H1 (cell line): Measurements from ENCODE around the gene TJP3.

Experiments used
- BCL11A ChIP-seq, 2 experiments: IDR thresholded peaks; one replicate each; pipeline ENCODE4 v1.6.1; 2011; ENCODE audit warnings: low read depth in 2 of 2, low read length in 2 of 2, mild to moderate bottlenecking in 2 of 2
- CEBPB ChIP-seq: IDR thresholded peaks from 2 replicates; pipeline ENCODE4 v1.6.1; 2012; ENCODE audit warnings: low read depth, low read length
- EP300 ChIP-seq, 2 experiments: IDR thresholded peaks; 1 replicate in 1 of 2; 2 replicates in 1 of 2; pipeline ENCODE4 v1.6.1; 2011 to 2012; ENCODE audit warnings: low read depth in 2 of 2, low read length in 2 of 2, mild to moderate bottlenecking in 2 of 2, borderline replicate concordance in 1 of 2, inconsistent platforms in 1 of 2, moderate library complexity in 1 of 2
- EZH2 ChIP-seq: fragments of 200-600 bp; sonication (generic); IDR thresholded peaks from 2 replicates; pipeline ENCODE4 v1.7.1; 2012; ENCODE audit warnings: low read depth, mild to moderate bottlenecking, moderate library complexity, low read length, inconsistent platforms; ENCODE audit not compliant: severe bottlenecking
- JUN ChIP-seq: IDR thresholded peaks from 2 replicates; pipeline ENCODE4 v1.6.1; 2011; ENCODE audit warnings: low read depth, mild to moderate bottlenecking, improper control_type of control experiment, low read length
- RBBP5 ChIP-seq: IDR thresholded peaks from 2 replicates; pipeline ENCODE4 v1.7.1; 2012; ENCODE audit warnings: low read depth, mild to moderate bottlenecking, inconsistent platforms, low read length, moderate library complexity, borderline replicate concordance
- SRF ChIP-seq: IDR thresholded peaks from 2 replicates; pipeline ENCODE4 v1.6.1; 2011; ENCODE audit warnings: mild to moderate bottlenecking, low read depth, low read length, moderate library complexity
- TBP ChIP-seq: IDR thresholded peaks from 2 replicates; pipeline ENCODE4 v1.6.1; 2011; ENCODE audit warnings: low read depth, low read length, improper control_type of control experiment
- YY1 ChIP-seq: IDR thresholded peaks from 2 replicates; pipeline ENCODE4 v1.6.1; 2011; ENCODE audit warnings: low read depth, mild to moderate bottlenecking, low read length
- TF ChIP-seq, protein P1 (sequence below), 3 experiments: IDR thresholded peaks; 1 replicate in 2 of 3; 2 replicates in 1 of 3; pipeline versions ENCODE4 v1.5.1 to v1.6.1; 2011; ENCODE audit warnings: low read length in 3 of 3, mild to moderate bottlenecking in 3 of 3, inconsistent platforms in 2 of 3, low read depth in 1 of 3, moderate library complexity in 1 of 3; ENCODE audit not compliant: insufficient read depth in 1 of 3; ENCODE audit errors: control extremely low read depth in 1 of 3
- TF ChIP-seq, protein P2 (sequence below): IDR thresholded peaks from 2 replicates; pipeline ENCODE4 v1.6.1; 2012; ENCODE audit warnings: inconsistent platforms

DNA sequence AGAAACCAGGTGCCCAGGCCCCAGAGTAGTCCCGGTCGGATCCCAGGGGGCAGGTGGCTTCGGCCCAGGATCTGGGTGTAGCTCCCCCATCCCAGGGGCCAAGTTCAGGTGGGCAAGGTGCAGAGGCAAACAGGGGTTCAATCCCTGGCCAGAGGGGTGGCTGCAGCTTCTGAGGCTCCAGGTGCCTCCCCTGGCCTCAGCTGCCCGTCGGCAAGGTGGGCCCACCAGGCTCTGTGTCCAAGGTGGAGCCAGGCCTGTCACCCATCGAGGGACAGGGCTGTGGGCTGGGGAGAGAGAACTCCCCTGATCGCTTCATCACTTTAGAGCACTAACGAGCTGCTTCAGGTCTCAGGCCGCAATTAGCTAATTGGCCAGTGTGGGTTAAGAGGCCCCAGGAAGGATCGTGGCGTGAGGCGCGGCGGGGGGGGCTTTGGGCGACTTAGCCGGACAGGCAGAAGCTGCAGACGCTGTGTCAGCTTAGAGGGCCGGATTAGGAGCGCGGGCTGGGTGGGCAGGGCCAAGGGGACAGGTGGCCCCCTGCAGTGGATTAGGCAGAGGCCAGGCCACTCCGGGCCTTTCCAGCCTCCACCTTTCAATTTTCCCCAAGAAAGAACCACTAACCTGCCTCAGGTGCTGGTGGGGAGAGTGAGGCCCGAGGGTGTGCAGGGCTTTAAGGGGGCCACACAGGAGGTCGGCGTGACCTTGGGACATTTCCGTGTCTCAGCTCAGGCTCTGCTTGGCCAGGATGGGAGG is 66.6 kb downstream of the TJP3 start:
- TF ChIP-seq, protein P1, sequence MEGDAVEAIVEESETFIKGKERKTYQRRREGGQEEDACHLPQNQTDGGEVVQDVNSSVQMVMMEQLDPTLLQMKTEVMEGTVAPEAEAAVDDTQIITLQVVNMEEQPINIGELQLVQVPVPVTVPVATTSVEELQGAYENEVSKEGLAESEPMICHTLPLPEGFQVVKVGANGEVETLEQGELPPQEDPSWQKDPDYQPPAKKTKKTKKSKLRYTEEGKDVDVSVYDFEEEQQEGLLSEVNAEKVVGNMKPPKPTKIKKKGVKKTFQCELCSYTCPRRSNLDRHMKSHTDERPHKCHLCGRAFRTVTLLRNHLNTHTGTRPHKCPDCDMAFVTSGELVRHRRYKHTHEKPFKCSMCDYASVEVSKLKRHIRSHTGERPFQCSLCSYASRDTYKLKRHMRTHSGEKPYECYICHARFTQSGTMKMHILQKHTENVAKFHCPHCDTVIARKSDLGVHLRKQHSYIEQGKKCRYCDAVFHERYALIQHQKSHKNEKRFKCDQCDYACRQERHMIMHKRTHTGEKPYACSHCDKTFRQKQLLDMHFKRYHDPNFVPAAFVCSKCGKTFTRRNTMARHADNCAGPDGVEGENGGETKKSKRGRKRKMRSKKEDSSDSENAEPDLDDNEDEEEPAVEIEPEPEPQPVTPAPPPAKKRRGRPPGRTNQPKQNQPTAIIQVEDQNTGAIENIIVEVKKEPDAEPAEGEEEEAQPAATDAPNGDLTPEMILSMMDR (IDR thresholded peaks at IDR 0.05; ENCODE audit: control extremely low read depth in 1 of 3, insufficient read depth in 1 of 3, low read depth in 1 of 3, low read length in 3 of 3) = no peak
- TF ChIP-seq YY1 = no peak
- no peak for TF ChIP-seq RBBP5
- TF ChIP-seq BCL11A (IDR thresholded peaks at IDR 0.05; ENCODE audit: low read depth in 2 of 2, low read length in 2 of 2) = no peak
- TF ChIP-seq CEBPB = no peak
- no peak for TF ChIP-seq JUN
- no peak for TF ChIP-seq EP300 (IDR thresholded peaks at IDR 0.05; ENCODE audit: borderline replicate concordance in 1 of 2, low read depth in 2 of 2, low read length in 2 of 2)
- TF ChIP-seq, protein P2, sequence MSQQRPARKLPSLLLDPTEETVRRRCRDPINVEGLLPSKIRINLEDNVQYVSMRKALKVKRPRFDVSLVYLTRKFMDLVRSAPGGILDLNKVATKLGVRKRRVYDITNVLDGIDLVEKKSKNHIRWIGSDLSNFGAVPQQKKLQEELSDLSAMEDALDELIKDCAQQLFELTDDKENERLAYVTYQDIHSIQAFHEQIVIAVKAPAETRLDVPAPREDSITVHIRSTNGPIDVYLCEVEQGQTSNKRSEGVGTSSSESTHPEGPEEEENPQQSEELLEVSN = no peak
- no peak for TF ChIP-seq SRF
- TF ChIP-seq TBP = no peak
- TF ChIP-seq EZH2 = no peak
